GM21447 (cell line): ENCODE data around the gene FSTL5.

ENCODE experiments used
- ATAC-seq: cut with Tn5 transposase; IDR thresholded peaks from one replicate; pipeline ENCODE4 v1.9.1; 2021; ENCODE audit not compliant: unreplicated experiment

The FSTL5 gene

DNA sequence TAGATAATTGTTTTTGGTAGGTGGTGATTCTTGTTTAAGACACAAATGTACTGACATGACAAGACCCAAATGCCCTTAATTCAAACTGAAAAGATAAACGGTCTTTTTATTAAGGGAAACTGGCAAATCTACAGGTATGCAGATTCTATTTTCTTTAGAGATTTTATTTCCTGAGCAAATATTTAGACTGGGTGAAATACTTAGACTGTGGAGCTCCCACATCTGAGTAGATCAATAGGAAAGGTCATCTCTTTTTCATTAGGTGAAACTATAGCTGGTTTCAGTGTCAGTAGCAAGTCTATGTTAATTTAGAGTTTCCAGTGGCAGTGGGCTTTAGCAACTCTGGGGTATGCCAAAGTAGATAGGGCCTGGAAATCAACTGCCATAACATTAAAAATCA lies 446.7 kb downstream of the FSTL5 start:
- ATAC-seq, result no peak

DNA sequence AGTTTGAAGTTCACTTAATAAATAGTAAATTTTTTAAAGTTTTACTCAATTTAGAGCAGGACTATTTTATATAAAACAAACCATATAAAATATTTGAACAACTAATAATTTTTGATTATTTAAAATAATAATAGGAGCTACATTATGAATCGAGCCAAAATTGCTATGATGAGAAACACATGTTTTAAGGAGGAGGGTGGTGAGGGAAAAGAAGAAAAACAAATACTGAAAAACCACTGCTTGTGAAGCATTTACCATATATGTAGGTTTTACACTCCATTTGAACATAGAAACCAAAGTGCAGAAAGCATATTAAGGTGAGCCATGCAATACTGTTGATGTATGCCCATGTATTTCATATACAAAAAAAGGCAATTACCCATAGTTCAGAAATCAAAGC lies 448.9 kb downstream of the FSTL5 start:
- ATAC-seq, result no peak

- ATAC-seq, result no peak
These were observed 449.6 kb downstream of the FSTL5 start for GRCh38 chr4:161714022-161714751.

- ATAC-seq, result no peak
These were observed 459.1 kb downstream of the FSTL5 start for GRCh38 chr4:161704653-161705052.

DNA sequence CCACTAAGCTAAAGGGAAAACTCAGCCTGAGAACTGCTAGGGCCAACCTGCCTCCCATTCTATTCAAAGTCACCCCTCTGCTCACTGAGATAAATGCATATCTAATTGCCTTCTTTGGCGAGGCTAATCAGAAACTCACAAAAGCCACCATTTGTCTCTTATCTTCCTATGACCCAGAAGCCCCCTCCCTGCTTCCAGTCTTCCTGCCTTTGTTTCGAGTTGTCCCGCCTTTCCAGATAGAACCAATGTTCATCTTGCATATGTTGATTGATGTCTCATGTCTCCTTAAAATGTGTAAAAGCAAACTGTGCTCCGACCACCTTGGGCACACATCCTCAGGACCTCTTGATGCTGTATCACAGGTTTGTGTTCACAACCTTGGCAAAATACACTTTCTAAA lies 459.8 kb downstream of the FSTL5 start:
- no peak for ATAC-seq

DNA sequence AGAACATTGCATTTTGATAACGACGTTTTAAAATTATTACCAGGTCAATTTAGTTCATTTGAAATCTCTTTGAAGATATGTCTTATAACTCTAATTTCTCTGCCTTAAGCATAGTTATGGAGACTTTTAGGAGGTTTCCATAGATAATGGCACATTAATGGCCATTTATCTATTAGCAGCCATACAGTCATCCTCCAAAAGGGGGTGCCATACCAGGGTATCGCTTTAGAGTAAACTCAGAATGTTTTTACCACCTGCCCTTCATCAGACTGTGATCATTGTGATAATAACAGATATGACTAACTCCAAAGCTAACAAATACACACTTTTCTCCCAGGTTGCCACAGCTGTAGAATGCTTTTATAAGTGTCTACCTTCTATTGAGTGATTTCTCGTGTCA lies 461.5 kb downstream of the FSTL5 start:
- ATAC-seq, result no peak

GRCh38 chr4:161696944-161697343 lies 466.9 kb downstream of the FSTL5 start:
- ATAC-seq, result no peak

GRCh38 chr4:161680146-161680545 lies 483.7 kb downstream of the FSTL5 start:
- ATAC-seq, result no peak

- no peak for ATAC-seq
These were observed 499.1 kb downstream of the FSTL5 start for GRCh38 chr4:161664740-161665139.

GRCh38 chr4:161663844-161664243 lies 500.0 kb downstream of the FSTL5 start:
- no peak for ATAC-seq

DNA sequence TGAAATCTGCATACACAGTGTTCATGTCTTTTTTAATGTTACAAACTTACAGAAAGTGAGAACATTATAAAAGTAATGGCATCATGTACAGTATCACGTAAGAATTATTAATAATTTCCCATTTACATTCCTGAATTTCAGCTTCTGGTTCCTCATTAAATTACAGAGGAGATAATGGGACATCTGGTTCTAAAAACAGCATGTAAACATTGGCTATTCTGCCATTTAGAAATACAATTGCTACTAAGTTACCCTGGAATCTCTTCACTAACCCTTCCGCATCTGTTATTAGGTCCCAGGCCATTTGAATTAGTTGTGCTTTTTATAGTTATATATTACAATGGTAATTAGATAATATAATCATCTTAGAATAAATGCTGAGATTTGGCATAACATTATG lies 505.1 kb downstream of the FSTL5 start:
- no peak for ATAC-seq

GRCh38 chr4:161657616-161658015 lies 506.2 kb downstream of the FSTL5 start:
- no peak for ATAC-seq

DNA sequence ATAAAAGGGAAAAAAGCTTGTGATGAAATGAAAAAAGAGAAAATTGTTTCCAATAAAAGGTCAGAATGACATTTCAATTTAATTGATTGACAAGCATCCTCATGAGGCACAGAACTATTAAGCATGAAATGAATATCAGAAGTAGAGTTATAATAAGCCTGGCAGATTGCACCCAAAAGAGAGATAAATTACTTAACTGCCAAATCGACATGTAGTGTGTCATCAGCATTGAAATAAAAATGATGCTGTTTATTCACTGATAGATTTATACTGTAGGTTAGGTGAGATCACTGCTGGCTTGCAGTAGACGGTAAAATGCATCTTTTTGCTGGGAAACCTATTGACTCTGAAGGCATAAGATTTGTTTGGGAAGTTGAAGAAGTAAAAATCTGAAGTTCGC lies 507.2 kb downstream of the FSTL5 start:
- no peak for ATAC-seq

DNA sequence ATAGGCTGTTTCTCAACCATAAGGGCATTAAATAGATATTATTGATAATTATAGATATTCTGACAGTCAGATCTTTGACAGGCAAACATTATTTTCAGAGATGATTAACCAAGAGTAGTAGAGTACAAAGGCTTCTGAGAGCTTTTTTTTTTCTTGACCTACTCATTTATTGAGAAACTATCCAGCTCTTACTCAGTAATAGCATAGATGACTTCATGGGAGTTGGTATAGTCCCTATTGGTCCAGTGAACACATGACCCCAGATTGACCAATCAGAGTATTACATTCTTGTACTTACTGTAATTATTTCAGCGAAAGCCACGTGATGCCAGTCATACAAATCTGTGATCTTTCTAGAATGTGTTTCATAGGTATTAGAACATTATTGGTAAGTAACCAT lies 508.7 kb downstream of the FSTL5 start:
- ATAC-seq, result no peak

DNA sequence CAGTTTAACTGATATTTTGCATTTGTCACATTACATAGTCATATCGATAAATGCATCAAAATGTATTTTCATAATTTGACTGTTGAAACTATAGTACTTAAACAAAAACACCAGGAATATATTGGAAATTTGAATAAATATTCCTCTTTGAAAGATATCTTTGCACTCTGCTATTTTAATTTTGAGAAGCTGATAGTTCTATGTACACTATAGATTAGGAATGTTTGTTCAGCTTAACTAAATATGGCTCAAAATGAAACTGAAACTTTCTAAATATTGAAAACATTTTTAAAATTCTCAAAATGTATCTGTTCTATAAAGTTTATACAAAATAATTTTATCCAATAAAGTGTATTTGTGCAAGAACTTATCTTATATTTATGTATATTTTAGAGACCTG lies 510.1 kb downstream of the FSTL5 start:
- ATAC-seq, result no peak

DNA sequence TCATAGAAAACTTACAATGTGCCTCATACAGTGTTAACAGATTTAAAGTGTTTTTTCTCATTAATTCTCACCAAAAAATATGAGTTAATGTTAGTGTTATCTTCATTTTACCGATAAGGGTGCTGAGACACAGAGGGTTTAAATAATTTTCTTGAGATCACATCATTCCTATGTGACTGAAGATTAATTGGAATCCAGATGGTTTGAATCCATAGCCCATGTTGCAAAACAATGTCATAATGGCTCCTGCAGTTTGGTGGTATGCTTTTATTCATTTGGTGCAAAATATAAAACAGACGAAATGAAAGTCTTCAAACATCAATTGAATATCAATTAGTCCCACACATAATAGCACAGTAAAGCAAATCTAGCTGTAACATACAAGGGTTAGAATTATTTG lies 512.2 kb downstream of the FSTL5 start:
- ATAC-seq, result no peak

DNA sequence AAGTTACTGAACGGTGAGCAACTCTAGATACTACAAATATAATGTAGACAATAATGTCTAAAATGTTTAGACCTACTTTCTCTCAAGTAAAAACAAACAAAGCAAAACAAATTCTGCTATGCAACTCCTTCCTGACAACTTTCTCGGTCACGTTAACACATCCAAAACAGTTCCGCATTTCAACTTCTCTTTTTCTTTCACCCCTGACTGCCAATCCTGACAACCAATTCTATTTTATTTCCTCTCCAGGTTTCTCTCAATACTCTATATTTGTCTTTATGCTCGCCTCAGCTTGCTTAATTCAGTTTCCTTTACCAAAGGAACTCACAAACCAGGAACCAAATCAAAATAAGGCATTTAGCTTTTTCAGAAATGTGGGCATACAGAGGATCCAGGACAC lies 513.0 kb downstream of the FSTL5 start:
- no peak for ATAC-seq

- no peak for ATAC-seq
These were observed 516.0 kb downstream of the FSTL5 start for GRCh38 chr4:161647757-161648156.

- no peak for ATAC-seq
These were observed 521.1 kb downstream of the FSTL5 start for GRCh38 chr4:161642708-161643107.

- ATAC-seq, result no peak
These were observed 533.9 kb downstream of the FSTL5 start for GRCh38 chr4:161629694-161630441.

DNA sequence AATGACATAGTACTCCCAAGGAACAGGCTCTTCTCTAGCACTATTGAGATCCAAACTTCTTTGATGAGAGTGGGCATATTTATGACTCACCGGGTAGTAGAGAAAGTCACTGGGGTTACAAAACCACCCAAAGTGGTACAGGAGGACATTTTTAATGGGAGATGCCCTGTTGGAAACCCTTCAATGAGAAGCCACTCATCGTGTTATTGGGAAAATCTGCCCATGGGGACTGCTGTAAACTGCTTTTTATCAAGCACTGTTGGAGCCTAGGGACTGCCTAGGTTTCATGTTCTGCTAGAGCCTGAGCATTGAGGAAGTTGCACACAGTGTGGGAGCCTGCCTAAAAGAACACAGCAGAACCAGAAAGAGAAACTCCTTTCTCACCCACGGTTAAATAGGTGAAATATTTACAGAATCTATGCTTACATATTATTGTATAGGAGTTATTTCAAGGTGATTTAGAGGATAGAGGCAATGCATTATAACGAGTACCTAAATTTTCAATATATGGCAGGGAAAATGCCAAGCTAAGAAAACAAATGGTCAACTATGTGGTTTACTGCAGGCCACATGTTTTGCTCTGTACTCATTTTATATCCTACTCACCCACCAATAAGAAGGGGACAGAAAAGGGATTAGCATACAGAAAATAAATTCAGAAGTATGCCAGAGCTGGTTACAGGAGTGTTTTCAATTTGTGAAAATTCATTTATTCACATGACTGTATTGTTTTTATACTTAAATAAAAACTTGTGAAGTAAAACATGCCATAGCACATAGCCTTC lies 559.1 kb downstream of the FSTL5 start:
- no peak for ATAC-seq

DNA sequence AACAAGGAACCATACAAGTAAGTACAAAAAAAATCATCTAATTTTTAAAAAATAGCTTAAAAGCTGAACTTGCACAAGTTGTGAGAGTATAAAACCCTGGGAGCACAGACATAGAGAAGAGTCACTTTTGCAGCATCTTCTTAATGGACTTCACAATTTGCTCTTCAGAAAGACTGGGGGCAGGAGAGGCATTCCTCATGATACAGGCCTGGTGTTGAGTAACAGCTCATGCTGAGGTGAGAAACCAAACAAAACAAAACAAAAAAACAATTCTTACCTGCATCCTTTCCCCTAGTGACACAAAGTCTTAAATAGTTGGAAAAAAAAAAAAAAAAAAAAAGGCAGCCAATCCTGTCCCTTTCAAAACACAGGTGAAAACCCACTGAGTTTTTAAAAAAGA lies 562.8 kb downstream of the FSTL5 start:
- ATAC-seq, result no peak
